IMR-90 (cell line): ENCODE data around the gene PFDN5. TPM values are rescaled to one million over a fixed set of nuclear protein-coding genes. Genes with fewer than 3 reads are reported as not detected.

Experiments used
- ATAC-seq: fragments of 200-7000 bp; cut with Tn5 transposase; 2 replicates; pipeline ENCODE4 v1.9.1; 2020; ENCODE audit warnings: low read depth, mild to moderate bottlenecking, moderate library complexity
- BruUV-seq: library from RNA; stranded (reverse); fragments of 400-500 nt; replicated peaks from 2 replicates; lab custom pipeline; 2021; lab: Mats Ljungman, UMichigan
- CTCF ChIA-PET: fragments of 300-600 bp; formaldehyde crosslinking; extraction: SDS; loops from one replicate; lab custom pipeline; 2021; ENCODE audit warnings: antibody characterized with exemption; lab: Yijun Ruan, JAX
- POLR2A ChIA-PET: fragments of 300-600 bp; sonication (Branson Sonifier 250); formaldehyde crosslinking; loops from one replicate; lab custom pipeline; 2022; ENCODE audit warnings: antibody characterized with exemption; ENCODE audit not compliant: unreplicated experiment; lab: Charles Lee
- DNase-seq: peaks from one replicate; pipeline ENCODE4 v3.0.0; 2013
- H2AFZ ChIP-seq: replicated peaks from 2 replicates; pipeline ENCODE3; 2013; ENCODE audit warnings: low read length, mild to moderate bottlenecking; ENCODE audit not compliant: poor library complexity
- H2AK5ac ChIP-seq: 2 replicates; pipeline ENCODE4 v1.6.1; 2013; ENCODE audit warnings: low read depth, low read length, inconsistent platforms
- H2AK9ac ChIP-seq: replicated peaks from 2 replicates; pipeline ENCODE3; 2013; ENCODE audit warnings: mild to moderate bottlenecking, low read depth, low read length, moderate library complexity; ENCODE audit not compliant: poor library complexity
- H2BK120ac ChIP-seq: 2 replicates; pipeline ENCODE4 v1.6.1; 2013; ENCODE audit warnings: low read depth, low read length, inconsistent platforms
- H2BK15ac ChIP-seq: 3 replicates; pipeline ENCODE4 v1.6.1; 2013; ENCODE audit warnings: low read depth, low read length, inconsistent platforms
- H2BK20ac ChIP-seq: 2 replicates; pipeline ENCODE4 v1.6.1; 2013; ENCODE audit warnings: low read depth, mild to moderate bottlenecking, inconsistent platforms, low read length, moderate library complexity
- H2BK5ac ChIP-seq: 2 replicates; pipeline ENCODE4 v1.6.1; 2013; ENCODE audit warnings: mild to moderate bottlenecking, low read depth, low read length, inconsistent platforms; ENCODE audit not compliant: poor library complexity, severe bottlenecking
- H3K14ac ChIP-seq: replicated peaks from 2 replicates; pipeline ENCODE4 v1.6.1; 2013; ENCODE audit warnings: low read depth, low read length, inconsistent platforms
- H3K18ac ChIP-seq: 2 replicates; pipeline ENCODE4 v1.6.1; 2013; ENCODE audit warnings: low read depth, low read length, control low read depth
- H3K23ac ChIP-seq: 2 replicates; pipeline ENCODE4 v1.6.1; 2013; ENCODE audit warnings: low read depth, low read length, inconsistent platforms
- H3K27ac ChIP-seq: 2 replicates; pipeline ENCODE4 v1.5.1; 2013; ENCODE audit warnings: mild to moderate bottlenecking, control low read depth, low read length; ENCODE audit not compliant: insufficient read depth
- H3K27me3 ChIP-seq: 2 replicates; pipeline ENCODE4 v1.6.1; 2013; ENCODE audit warnings: low read length; ENCODE audit not compliant: control insufficient read depth, insufficient read depth
- H3K36me3 ChIP-seq: 2 replicates; pipeline ENCODE4 v1.6.1; 2013; ENCODE audit warnings: low read length, mixed read lengths; ENCODE audit not compliant: control insufficient read depth, insufficient read depth
- H3K4ac ChIP-seq: 2 replicates; pipeline ENCODE4 v1.6.1; 2013; ENCODE audit warnings: low read depth, low read length, inconsistent platforms
- H3K4me1 ChIP-seq: 2 replicates; pipeline ENCODE4 v1.6.1; 2013; ENCODE audit warnings: low read length, mixed read lengths; ENCODE audit not compliant: control insufficient read depth, insufficient read depth
- H3K4me2 ChIP-seq: 2 replicates; pipeline ENCODE4 v1.6.1; 2013; ENCODE audit warnings: low read depth, mild to moderate bottlenecking, control low read depth, low read length, moderate library complexity
- H3K4me3 ChIP-seq: 2 replicates; pipeline ENCODE4 v1.5.1; 2013; ENCODE audit warnings: low read depth, mild to moderate bottlenecking, control low read depth, low read length, moderate library complexity; ENCODE audit not compliant: insufficient read depth
- H3K56ac ChIP-seq: 2 replicates; pipeline ENCODE4 v1.6.1; 2013; ENCODE audit warnings: low read length, inconsistent platforms; ENCODE audit not compliant: insufficient read depth; ENCODE audit errors: extremely low read depth
- H3K79me1 ChIP-seq, 2 experiments: 2 replicates each; pipeline ENCODE4 v1.6.1; 2013; ENCODE audit warnings: low read length in 2 of 2, inconsistent platforms in 1 of 2, low read depth in 1 of 2
- H3K9ac ChIP-seq: 2 replicates; pipeline ENCODE4 v1.6.1; 2013; ENCODE audit warnings: low read depth, low read length, control low read depth
- H3K9me1 ChIP-seq: 2 replicates; pipeline ENCODE4 v1.6.1; 2013; ENCODE audit warnings: low read length, inconsistent platforms; ENCODE audit not compliant: insufficient read depth
- H3K9me3 ChIP-seq: 2 replicates; pipeline ENCODE4 v1.6.1; 2013; ENCODE audit warnings: low read length; ENCODE audit not compliant: control insufficient read depth, insufficient read depth
- H4K20me1 ChIP-seq: 2 replicates; pipeline ENCODE4 v1.6.1; 2013; ENCODE audit warnings: low read length, inconsistent platforms; ENCODE audit not compliant: insufficient read depth
- H4K5ac ChIP-seq: 2 replicates; pipeline ENCODE4 v1.6.1; 2013; ENCODE audit warnings: mild to moderate bottlenecking, low read depth, low read length, control low read depth
- H4K8ac ChIP-seq, 2 experiments: 2 replicates each; pipeline ENCODE4 v1.6.1; 2013; ENCODE audit warnings: low read depth in 2 of 2, low read length in 2 of 2, control low read depth in 1 of 2, inconsistent platforms in 1 of 2
- H4K91ac ChIP-seq: 2 replicates; pipeline ENCODE4 v1.6.1; 2013; ENCODE audit warnings: low read depth, low read length, inconsistent platforms; ENCODE audit not compliant: insufficient read depth
- BHLHE40 ChIP-seq: fragments of 150-350 bp; IDR thresholded peaks from 2 replicates; pipeline ENCODE4 v1.6.1; 2016; ENCODE audit warnings: mild to moderate bottlenecking, low read depth, low read length
- CEBPB ChIP-seq: IDR thresholded peaks from 2 replicates; pipeline ENCODE4 v1.6.1; 2012; ENCODE audit warnings: low read depth, low read length, improper control_type of control experiment
- CHD1 ChIP-seq: IDR thresholded peaks from 2 replicates; pipeline ENCODE4 v1.6.1; 2012; ENCODE audit warnings: low read depth, low read length, improper control_type of control experiment
- MXI1 ChIP-seq: IDR thresholded peaks from 2 replicates; pipeline ENCODE4 v1.6.1; 2012; ENCODE audit warnings: low read depth, mild to moderate bottlenecking, low read length, moderate library complexity, borderline replicate concordance
- POLR2A ChIP-seq: IDR thresholded peaks from 2 replicates; pipeline ENCODE4 v1.6.1; 2012; ENCODE audit warnings: mild to moderate bottlenecking, low read depth, low read length
- RAD21 ChIP-seq: IDR thresholded peaks from 2 replicates; pipeline ENCODE4 v1.6.1; 2012; ENCODE audit warnings: low read length, improper control_type of control experiment
- RCOR1 ChIP-seq: IDR thresholded peaks from 2 replicates; pipeline ENCODE4 v1.6.1; 2012; ENCODE audit warnings: mild to moderate bottlenecking, low read length, improper control_type of control experiment; ENCODE audit not compliant: insufficient replicate concordance
- RFX5 ChIP-seq: IDR thresholded peaks from 2 replicates; pipeline ENCODE4 v1.8.0; 2012; ENCODE audit warnings: low read depth, mild to moderate bottlenecking, low read length, moderate library complexity
- SMC3 ChIP-seq: fragments of 150-350 bp; IDR thresholded peaks from 2 replicates; pipeline ENCODE4 v1.6.1; 2016; ENCODE audit warnings: low read depth, mild to moderate bottlenecking, antibody characterized with exemption, low read length, moderate library complexity
- WGBS, 2 experiments: methylation state at CpG; one replicate each; pipeline versions ENCODE4 v1.1.5 to v1.1.7; 2013; ENCODE audit warnings: missing lambda C conversion rate in 2 of 2; ENCODE audit not compliant: insufficient read length in 1 of 2; ENCODE audit errors: extremely low coverage in 2 of 2; 5-methylcytosine and 5-hydroxymethylcytosine counted together
- dilution Hi-C: fragments of 300-500 bp; cut with HindIII; formaldehyde crosslinking; loops from one replicate; pipeline ENCODE4 v1.14.3; 2018; ENCODE audit warnings: low sequenced_read_pairs; ENCODE audit not compliant: unreplicated experiment
- in situ Hi-C: fragments of 300-500 bp; cut with MboI; formaldehyde crosslinking; loops from 3 replicates; pipeline ENCODE4 v1.14.3; 2019; ENCODE audit warnings: low sequenced_read_pairs, inconsistent platforms, mixed read lengths
- intact Hi-C: fragments of 100-400 bp; cut with micrococcal nuclease; formaldehyde crosslinking; loops from 2 replicates; pipeline ENCODE4 v1.10.0; 2022
- polyA plus RNA-seq, 3 experiments: library from polyadenylated mRNA; depleted of rRNA; stranded (reverse); fragments of >200 nt; gene quantifications; 2 replicates each; pipeline ENCODE4 v1.2.3, GENCODE V29; 2012; ENCODE audit warnings: low replicate concordance in 1 of 3
- total RNA-seq: library from RNA; depleted of rRNA; stranded (reverse); fragments of >200 nt; gene quantifications from 2 replicates; pipeline ENCODE4 v1.2.3, GENCODE V29; 2012
- TF ChIP-seq, protein P1 (sequence below): fragments of 150-350 bp; IDR thresholded peaks from 2 replicates; pipeline ENCODE4 v1.6.1; 2016; ENCODE audit warnings: low read depth, mild to moderate bottlenecking, low read length, moderate library complexity, borderline replicate concordance
- TF ChIP-seq, protein P2 (sequence below): conservative IDR thresholded peaks from 2 replicates; pipeline ENCODE4 v1.5.1; 2012; ENCODE audit warnings: mild to moderate bottlenecking, low read depth, low read length, improper control_type of control experiment

Gene PFDN5
- total and polyA plus RNA-seq, 2 of the 4 experiments (the other 2 are of a cell fraction), result 1,011 to 1,338 TPM

GRCh38 chr12:53334822-53335221 lies 39.5 kb downstream of the PFDN5 start:
- no peak overlapping the region for H3K18ac ChIP-seq
- no peak overlapping the region for H3K56ac ChIP-seq
- H2BK20ac ChIP-seq, result no peak overlapping the region
- no peaks in the 10 kb centered on the region for H3K4me1 ChIP-seq
- TF ChIP-seq RFX5, result no peak
- TF ChIP-seq CHD1, result no peak
- TF ChIP-seq, protein P1, sequence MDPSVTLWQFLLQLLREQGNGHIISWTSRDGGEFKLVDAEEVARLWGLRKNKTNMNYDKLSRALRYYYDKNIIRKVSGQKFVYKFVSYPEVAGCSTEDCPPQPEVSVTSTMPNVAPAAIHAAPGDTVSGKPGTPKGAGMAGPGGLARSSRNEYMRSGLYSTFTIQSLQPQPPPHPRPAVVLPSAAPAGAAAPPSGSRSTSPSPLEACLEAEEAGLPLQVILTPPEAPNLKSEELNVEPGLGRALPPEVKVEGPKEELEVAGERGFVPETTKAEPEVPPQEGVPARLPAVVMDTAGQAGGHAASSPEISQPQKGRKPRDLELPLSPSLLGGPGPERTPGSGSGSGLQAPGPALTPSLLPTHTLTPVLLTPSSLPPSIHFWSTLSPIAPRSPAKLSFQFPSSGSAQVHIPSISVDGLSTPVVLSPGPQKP, result no peak
- TF ChIP-seq MXI1, result no peak
- TF ChIP-seq CEBPB, result no peak
- no peak for TF ChIP-seq BHLHE40
- TF ChIP-seq, protein P2, sequence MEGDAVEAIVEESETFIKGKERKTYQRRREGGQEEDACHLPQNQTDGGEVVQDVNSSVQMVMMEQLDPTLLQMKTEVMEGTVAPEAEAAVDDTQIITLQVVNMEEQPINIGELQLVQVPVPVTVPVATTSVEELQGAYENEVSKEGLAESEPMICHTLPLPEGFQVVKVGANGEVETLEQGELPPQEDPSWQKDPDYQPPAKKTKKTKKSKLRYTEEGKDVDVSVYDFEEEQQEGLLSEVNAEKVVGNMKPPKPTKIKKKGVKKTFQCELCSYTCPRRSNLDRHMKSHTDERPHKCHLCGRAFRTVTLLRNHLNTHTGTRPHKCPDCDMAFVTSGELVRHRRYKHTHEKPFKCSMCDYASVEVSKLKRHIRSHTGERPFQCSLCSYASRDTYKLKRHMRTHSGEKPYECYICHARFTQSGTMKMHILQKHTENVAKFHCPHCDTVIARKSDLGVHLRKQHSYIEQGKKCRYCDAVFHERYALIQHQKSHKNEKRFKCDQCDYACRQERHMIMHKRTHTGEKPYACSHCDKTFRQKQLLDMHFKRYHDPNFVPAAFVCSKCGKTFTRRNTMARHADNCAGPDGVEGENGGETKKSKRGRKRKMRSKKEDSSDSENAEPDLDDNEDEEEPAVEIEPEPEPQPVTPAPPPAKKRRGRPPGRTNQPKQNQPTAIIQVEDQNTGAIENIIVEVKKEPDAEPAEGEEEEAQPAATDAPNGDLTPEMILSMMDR, result no peak
- no peak for TF ChIP-seq POLR2A
- no peak for TF ChIP-seq RCOR1
- TF ChIP-seq RAD21, result no peak
- TF ChIP-seq SMC3, result no peak
- no peaks in the 10 kb centered on the region for H3K9me3 ChIP-seq
- DNase-seq (no peak), ATAC-seq (no peak)
- no peak overlapping the region for H4K91ac ChIP-seq
- H3K9ac ChIP-seq, result no peak overlapping the region
- ChIA-PET CTCF (interaction anchor here (0.8 to 1.0 kb wide), 2 partner anchors 13 to 139 kb away, joined by 4 read pairs; partner anchors contain the start of gene AAAS), POLR2A (no interaction called here)
- H3K36me3 ChIP-seq, result no peaks in the 10 kb centered on the region
- H3K4me3 ChIP-seq, result no peak overlapping the region
- in situ Hi-C loops (no loop called here), dilution Hi-C loops (no loop called here), intact Hi-C loops (no loop called here)
- H3K14ac ChIP-seq, result no peak overlapping the region
- H3K4me2 ChIP-seq, result no peak overlapping the region
- H2AFZ ChIP-seq, result no peak overlapping the region
- H4K20me1 ChIP-seq, result no peaks in the 10 kb centered on the region
- H2BK120ac ChIP-seq, result no peak overlapping the region
- peaks cover 6% of the 10 kb centered on the region; the same call in 1 of the 2 replicates for H3K9me1 ChIP-seq
- no peak overlapping the region for H2AK5ac ChIP-seq
- H3K27ac ChIP-seq, result no peak overlapping the region
- no peak overlapping the region for H2AK9ac ChIP-seq
- H3K23ac ChIP-seq, result no peak overlapping the region
- H3K4ac ChIP-seq, result no peak overlapping the region
- H4K5ac ChIP-seq, result no peak overlapping the region
- no peak overlapping the region for H2BK5ac ChIP-seq
- BruUV-seq, result no TSS peak
- H2BK15ac ChIP-seq, result no peak overlapping the region
- H4K8ac ChIP-seq, result no peak overlapping the region
- no peaks in the 10 kb centered on the region for H3K79me1 ChIP-seq
- H3K27me3 ChIP-seq, result peaks cover 79% of the 10 kb centered on the region
- WGBS, 2 experiments, result 56% methylated on average over 2 of the region's 8 CpGs; no CpG with 5 or more reads in 1 of the 2 experiments
